GM13976 (cell line): ENCODE measurements around the gene ADGRB2.

ENCODE experiments used
- DNase-seq: peaks from one replicate; pipeline ENCODE4 v3.0.0; 2012; ENCODE audit warnings: low spot score
- in situ Hi-C: fragments of 300-500 bp; cut with MboI; formaldehyde crosslinking; loops from one replicate; pipeline ENCODE4 v1.12.0; 2022; ENCODE audit warnings: low sequenced_read_pairs, mixed read lengths, inconsistent platforms; ENCODE audit not compliant: unreplicated experiment
- TF ChIP-seq, protein P1 (sequence below): IDR thresholded peaks from 2 replicates; pipeline ENCODE4 v1.5.1; 2012; ENCODE audit warnings: borderline replicate concordance, mild to moderate bottlenecking; ENCODE audit not compliant: insufficient read depth; ENCODE audit errors: extremely low read depth, missing control alignments, control extremely low read depth

ADGRB2 gene

DNA sequence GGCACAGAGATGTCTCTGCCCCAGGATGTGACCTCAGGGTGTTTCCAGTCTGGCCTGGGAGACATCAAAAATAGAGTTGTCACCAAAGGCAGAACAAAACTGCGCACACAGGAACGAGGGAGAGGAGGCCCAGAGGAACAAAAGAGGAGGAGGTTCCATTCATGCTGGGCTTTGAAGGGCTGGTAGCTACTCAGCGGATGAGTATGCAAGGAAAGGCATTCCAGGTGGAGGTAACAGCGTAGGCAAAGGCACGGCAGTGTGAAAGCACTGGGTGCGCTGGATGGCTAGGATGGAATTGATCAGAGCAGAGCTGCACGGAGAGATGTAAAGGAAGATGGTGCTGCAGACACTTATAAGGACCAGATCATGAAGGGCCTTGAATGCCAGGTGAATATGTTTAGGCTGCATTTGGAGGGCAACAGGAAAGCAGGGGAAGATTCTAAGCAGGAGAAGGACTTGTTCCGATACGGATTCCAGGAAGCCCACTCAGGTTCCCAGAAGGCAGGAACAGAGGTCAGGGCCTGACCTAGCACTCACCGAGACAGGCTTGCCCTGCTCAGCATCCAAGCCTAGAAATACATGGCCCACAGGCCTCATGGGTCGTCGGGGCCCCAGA is 66.7 kb downstream of the ADGRB2 start:
- no peak for DNase-seq
- TF ChIP-seq, protein P1, sequence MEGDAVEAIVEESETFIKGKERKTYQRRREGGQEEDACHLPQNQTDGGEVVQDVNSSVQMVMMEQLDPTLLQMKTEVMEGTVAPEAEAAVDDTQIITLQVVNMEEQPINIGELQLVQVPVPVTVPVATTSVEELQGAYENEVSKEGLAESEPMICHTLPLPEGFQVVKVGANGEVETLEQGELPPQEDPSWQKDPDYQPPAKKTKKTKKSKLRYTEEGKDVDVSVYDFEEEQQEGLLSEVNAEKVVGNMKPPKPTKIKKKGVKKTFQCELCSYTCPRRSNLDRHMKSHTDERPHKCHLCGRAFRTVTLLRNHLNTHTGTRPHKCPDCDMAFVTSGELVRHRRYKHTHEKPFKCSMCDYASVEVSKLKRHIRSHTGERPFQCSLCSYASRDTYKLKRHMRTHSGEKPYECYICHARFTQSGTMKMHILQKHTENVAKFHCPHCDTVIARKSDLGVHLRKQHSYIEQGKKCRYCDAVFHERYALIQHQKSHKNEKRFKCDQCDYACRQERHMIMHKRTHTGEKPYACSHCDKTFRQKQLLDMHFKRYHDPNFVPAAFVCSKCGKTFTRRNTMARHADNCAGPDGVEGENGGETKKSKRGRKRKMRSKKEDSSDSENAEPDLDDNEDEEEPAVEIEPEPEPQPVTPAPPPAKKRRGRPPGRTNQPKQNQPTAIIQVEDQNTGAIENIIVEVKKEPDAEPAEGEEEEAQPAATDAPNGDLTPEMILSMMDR, result no peak
- in situ Hi-C loops, result no loop called here

DNA sequence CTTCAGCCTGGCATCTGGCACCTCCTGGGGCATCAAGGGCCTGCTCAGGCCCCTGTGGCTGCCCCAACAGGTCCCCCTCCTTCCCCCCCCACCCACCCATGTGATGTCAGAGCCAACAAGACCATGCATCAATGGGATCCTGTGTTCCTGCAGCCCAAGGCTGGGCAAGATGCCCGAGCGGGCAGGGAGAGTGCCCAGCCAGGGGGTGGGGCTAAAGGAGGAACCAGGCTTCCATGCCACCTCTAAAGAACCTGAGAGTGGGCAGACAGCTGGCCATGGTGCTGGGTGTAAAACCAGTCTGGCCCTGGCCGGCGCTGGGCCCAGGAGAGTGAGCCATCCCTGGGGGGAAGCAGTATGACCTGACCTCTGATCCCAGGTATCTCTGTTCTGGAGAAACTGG is 67.9 kb downstream of the ADGRB2 start:
- DNase-seq, result no peak
- in situ Hi-C loops, result no loop called here
- TF ChIP-seq, protein P1, result no peak

DNA sequence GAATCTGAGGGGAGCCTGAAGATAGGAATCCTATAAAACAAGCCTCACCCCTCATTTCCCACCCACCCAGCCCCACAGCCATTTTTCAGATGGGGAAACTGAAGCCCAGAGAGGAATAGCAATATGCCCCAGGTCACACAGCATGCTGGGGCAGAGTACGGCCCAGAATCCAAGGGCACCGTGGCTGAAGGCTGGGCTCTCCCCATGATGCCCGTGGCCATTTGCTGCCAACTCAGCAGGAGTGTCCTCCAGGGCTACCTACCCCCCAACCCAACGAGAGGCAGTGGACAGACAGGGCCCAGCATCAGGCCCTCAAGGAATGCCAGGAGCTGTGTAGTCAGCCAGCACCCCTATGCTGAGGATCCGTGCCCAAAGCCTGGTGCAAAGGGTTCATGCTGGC is 68.8 kb downstream of the ADGRB2 start:
- TF ChIP-seq, protein P1, result no peak
- no peak for DNase-seq
- in situ Hi-C loops, result no loop called here

DNA sequence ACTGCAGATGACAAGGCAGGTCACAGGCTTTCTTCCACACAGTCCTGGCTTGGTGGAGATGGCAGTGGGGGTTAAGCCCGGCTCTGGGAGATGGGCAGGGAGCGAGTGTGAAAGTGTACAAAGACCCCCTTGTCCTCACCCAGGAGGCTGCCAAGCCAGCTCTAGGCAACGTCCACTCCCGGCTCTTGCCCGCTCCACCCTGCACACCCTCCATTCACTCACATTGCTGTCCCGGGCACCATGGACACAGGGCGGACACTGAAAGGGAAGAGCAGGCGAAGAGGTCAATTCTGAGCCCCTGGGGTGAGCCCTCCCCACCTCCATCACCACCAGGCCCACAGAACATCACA is 69.2 kb downstream of the ADGRB2 start:
- no peak for DNase-seq
- TF ChIP-seq, protein P1, result no peak
- in situ Hi-C loops, result no loop called here

DNA sequence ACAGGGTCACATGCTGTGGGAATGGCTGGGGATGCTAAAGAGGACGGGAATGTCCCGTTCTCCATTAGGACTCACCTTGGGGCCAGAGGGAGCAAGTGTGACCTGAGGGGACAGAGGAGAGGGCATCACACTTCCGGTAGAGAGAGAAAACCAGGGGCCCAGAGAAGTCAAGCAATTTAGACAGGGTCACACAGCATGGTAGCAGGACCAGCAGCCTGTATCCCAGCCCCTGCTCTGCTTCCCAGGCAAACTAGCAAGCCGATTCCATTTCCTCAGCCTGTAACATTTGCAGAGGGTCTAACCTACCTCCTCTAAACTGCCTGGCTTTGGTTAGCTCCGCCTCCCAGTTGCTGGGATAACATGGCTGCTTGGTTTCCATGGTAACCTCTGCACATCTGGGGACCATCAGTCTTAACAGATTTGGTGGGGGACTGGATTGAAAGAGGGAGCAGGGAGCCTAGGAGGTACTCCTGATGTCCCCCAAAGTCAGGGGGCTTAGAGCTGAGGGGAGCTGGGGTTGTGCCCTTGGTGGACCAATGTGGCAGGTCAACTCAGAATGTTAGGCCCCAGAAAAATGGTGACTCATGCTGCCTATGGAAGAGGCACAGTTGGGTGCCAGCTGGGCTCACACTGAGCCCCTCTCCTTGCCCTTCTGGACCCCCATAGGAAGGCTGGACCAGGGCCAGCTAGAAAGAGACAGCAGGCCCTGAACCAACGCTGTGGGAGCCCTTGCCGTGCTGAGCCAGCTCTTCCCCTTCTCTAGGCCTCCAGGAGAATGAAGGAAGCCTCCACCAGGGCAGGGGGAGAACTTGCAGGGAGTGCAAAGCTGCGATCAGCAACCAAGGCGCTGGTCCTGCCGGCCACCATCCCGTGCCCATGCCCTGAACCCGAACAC is 69.8 kb downstream of the ADGRB2 start:
- in situ Hi-C loops, result no loop called here
- TF ChIP-seq, protein P1, result no peak
- no peak for DNase-seq

DNA sequence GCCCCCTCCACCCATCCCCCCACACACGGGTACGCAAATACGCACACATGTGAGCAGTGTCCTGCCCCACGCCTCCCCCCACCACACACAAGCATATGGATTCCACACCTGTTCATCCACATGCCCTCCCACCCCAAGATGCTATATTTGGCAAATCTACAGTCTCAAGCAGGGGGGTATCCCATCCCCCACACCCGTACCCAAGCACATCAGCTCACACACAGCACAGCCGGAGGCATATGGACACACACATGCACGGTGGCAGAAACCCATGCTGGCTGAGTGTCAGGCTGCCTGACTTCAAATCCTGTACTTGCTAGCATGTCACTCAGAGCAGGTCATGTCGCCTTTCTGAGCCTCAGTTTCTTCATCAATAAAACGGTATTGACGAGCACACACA is 70.9 kb downstream of the ADGRB2 start:
- DNase-seq, result no peak
- TF ChIP-seq, protein P1, result no peak
- in situ Hi-C loops, result no loop called here
